Measurements from ENCODE around the gene NCKAP5.

GRCh38 chr2:132715386-132716351 lies 852.6 kb downstream of the NCKAP5 start:
- TF ChIP-seq HNRNPH1 (optimal IDR thresholded peaks at IDR 0.05; ENCODE audit: low read depth, low read length) (no peak), SMAD4 (CRISPR knock-in tag; conservative IDR thresholded peaks at IDR 0.05) (no peak), SIN3A (IDR thresholded peaks at IDR 0.05; ENCODE audit: borderline replicate concordance in 2 of 2, control insufficient read depth in 1 of 2, low read depth in 2 of 2, low read length in 2 of 2) (no peak), MAZ (CRISPR knock-in tag; conservative IDR thresholded peaks at IDR 0.05 in 1 of 2, IDR thresholded peaks at IDR 0.05 in 1 of 2) (no peak), TSC22D4 (tag; IDR thresholded peaks at IDR 0.05) (no peak), HOMEZ (CRISPR knock-in tag; IDR thresholded peaks at IDR 0.05) (no peak), MNT (conservative IDR thresholded peaks at IDR 0.05) (no peak), ZNF124 (CRISPR knock-in tag; IDR thresholded peaks at IDR 0.05) (no peak), FOXA1 (IDR thresholded peaks at IDR 0.05; ENCODE audit: borderline replicate concordance) (no peak), NFE2L1 (tag; IDR thresholded peaks at IDR 0.05; ENCODE audit: borderline replicate concordance, low read depth) (no peak), IRF2 (CRISPR knock-in tag; IDR thresholded peaks at IDR 0.05) (no peak), CTCF (IDR thresholded peaks at IDR 0.05 in 2 of 3, conservative IDR thresholded peaks at IDR 0.05 in 1 of 3; ENCODE audit: insufficient read depth in 2 of 3, low read depth in 1 of 3, low read length in 3 of 3) (no peak)

Data from K562 (cell line).